A673 (cell line): ENCODE measurements around the gene COL9A1. TPM values are rescaled to one million over a fixed set of nuclear protein-coding genes. Genes with fewer than 3 reads are reported as not detected.
"Not testable (repeated sequence)": the region's sequence is repeated elsewhere in the genome, so short reads cannot be mapped to it uniquely, and the experiment has no call there.

ENCODE experiments used
- BruUV-seq: library from RNA; stranded (reverse); fragments of 400-500 nt; replicated peaks from 2 replicates; lab custom pipeline; 2021; lab: Mats Ljungman, UMichigan
- CTCF ChIA-PET: fragments of 300-600 bp; sonication (Branson Sonifier 250); formaldehyde crosslinking; loops from one replicate; lab custom pipeline; 2022; ENCODE audit warnings: antibody characterized with exemption; lab: Charles Lee
- POLR2A ChIA-PET: fragments of 300-600 bp; sonication (Branson Sonifier 250); formaldehyde crosslinking; loops from one replicate; lab custom pipeline; 2022; ENCODE audit warnings: antibody characterized with exemption; ENCODE audit not compliant: low non-redundant PET; lab: Charles Lee
- DNase-seq: peaks from one replicate; pipeline ENCODE4 v3.0.0-alpha.2; 2015; ENCODE audit warnings: low spot score
- H3K27ac ChIP-seq: fragments of 200-600 bp; sonication (generic); 2 replicates; pipeline ENCODE4 v1.5.1; 2016; ENCODE audit warnings: mixed run types, low read depth, mild to moderate bottlenecking, mixed read lengths, antibody characterized with exemption, low read length; ENCODE audit not compliant: poor library complexity, severe bottlenecking
- H3K27me3 ChIP-seq: fragments of 200-600 bp; sonication (generic); replicated peaks from 2 replicates; pipeline ENCODE4 v1.6.1; 2017; ENCODE audit warnings: mixed run types, low read depth, mild to moderate bottlenecking, mixed read lengths, antibody characterized with exemption, low read length; ENCODE audit not compliant: insufficient read depth, poor library complexity
- H3K36me3 ChIP-seq: fragments of 200-600 bp; sonication (generic); 2 replicates; pipeline ENCODE4 v1.6.1; 2016; ENCODE audit warnings: mixed run types, mild to moderate bottlenecking, mixed read lengths, antibody characterized with exemption, low read length; ENCODE audit not compliant: insufficient read depth, poor library complexity, severe bottlenecking
- H3K4me1 ChIP-seq: fragments of 200-600 bp; sonication (generic); 2 replicates; pipeline ENCODE4 v1.6.1; 2017; ENCODE audit warnings: mixed run types, mild to moderate bottlenecking, mixed read lengths, antibody characterized with exemption, low read length; ENCODE audit not compliant: insufficient read depth, poor library complexity, severe bottlenecking
- H3K4me3 ChIP-seq: fragments of 200-600 bp; sonication (generic); 2 replicates; pipeline ENCODE4 v1.5.1; 2016; ENCODE audit warnings: low read depth, mixed run types, mild to moderate bottlenecking, mixed read lengths, low read length; ENCODE audit not compliant: poor library complexity, severe bottlenecking
- H3K9me3 ChIP-seq: fragments of 200-600 bp; sonication (generic); 2 replicates; pipeline ENCODE4 v1.6.1; 2016; ENCODE audit warnings: mixed run types, low read depth, mild to moderate bottlenecking, mixed read lengths, antibody characterized with exemption, low read length; ENCODE audit not compliant: poor library complexity, severe bottlenecking
- CTCF ChIP-seq: fragments of 300-800, 200-600 bp; sonication (generic); conservative IDR thresholded peaks from 2 replicates; pipeline ENCODE4 v1.5.1; 2017; ENCODE audit warnings: low read depth, mild to moderate bottlenecking, antibody characterized with exemption, low read length, moderate library complexity, mixed read lengths
- EZH2 ChIP-seq: fragments of 200-600 bp; sonication (generic); IDR thresholded peaks from 2 replicates; pipeline ENCODE4 v1.6.1; 2017; ENCODE audit warnings: borderline replicate concordance, low read depth, mild to moderate bottlenecking, mixed read lengths, antibody characterized with exemption, low read length; ENCODE audit not compliant: poor library complexity, severe bottlenecking
- intact Hi-C: fragments of 100-400 bp; cut with micrococcal nuclease; formaldehyde crosslinking; loops from one replicate; pipeline ENCODE4 v1.10.0; 2022; ENCODE audit not compliant: unreplicated experiment
- total RNA-seq: library from RNA; stranded (reverse); gene quantifications from 2 replicates; pipeline ENCODE4 v1.2.3, GENCODE V29; 2021

Gene COL9A1
- total RNA-seq, 1 experiment from 2014 or later = not detected

DNA sequence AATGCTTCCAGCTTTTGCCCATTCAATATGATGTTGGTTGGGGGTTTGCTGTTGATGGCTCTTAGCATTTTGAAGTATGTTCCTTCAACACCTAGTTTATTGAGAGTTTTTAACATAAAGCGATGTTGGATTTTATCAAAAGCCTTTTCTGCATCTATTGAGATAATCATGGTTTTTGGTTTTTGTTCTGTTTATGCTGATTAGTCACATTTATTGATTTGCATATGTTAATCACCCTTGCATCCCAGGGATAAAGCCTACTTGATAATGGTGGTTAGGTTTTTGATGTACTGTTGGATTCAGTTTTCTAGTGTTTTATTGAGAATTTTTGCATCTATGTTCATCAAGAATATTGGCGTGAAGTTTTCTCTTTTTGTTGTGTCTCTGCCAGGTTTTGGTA, 40.4 kb upstream of the COL9A1 start:
- no peak overlapping the region for H3K27ac ChIP-seq
- TF ChIP-seq EZH2 (no peak), CTCF (no peak)
- no peak for DNase-seq
- no TSS peak for BruUV-seq
- ChIA-PET POLR2A (no interaction called here), CTCF (no interaction called here)
- no peak overlapping the region for H3K4me3 ChIP-seq
- H3K27me3 ChIP-seq = no peaks in the 10 kb centered on the region
- no peaks in the 10 kb centered on the region for H3K4me1 ChIP-seq
- intact Hi-C loops = no loop called here
- no peaks in the 10 kb centered on the region for H3K9me3 ChIP-seq
- no peaks in the 10 kb centered on the region for H3K36me3 ChIP-seq

- H3K27me3 ChIP-seq, H3K36me3 ChIP-seq, H3K4me3 ChIP-seq, BruUV-seq, H3K9me3 ChIP-seq, H3K4me1 ChIP-seq, POLR2A ChIA-PET, intact Hi-C loops, CTCF ChIA-PET, H3K27ac ChIP-seq, DNase-seq: not testable (repeated sequence)
Observed at GRCh38 chr6:70339810-70340209, 36.9 kb upstream of the COL9A1 start.

DNA sequence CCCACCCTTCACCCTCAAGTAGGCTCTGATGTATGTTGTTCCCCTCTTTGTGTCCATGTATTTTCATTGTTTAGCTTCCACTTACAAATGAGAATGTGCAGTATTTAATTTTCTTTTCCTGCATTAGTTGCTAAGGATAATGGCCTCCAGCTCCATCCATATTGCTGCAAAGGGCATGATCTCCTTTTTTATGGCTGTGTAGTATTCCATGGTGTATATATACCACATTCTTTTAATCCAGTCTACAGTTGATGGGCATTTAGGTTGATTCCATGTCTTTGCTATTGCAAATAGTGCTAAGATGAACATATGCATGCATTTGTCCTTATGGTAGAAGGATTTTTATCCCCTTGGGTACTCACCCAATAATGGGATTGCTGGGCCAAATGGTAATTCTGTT, 35.9 kb upstream of the COL9A1 start:
- no TSS peak for BruUV-seq
- intact Hi-C loops = no loop called here
- H3K27ac ChIP-seq = no peak overlapping the region

More for the DNA sequence above, 35.9 kb upstream of the COL9A1 start:
- Histone ChIP-seq H3K36me3 (no peaks in the 10 kb centered on the region), H3K9me3 (no peaks in the 10 kb centered on the region), H3K4me1 (no peaks in the 10 kb centered on the region), H3K27me3 (no peaks in the 10 kb centered on the region), H3K4me3 (no peak overlapping the region)
- ChIA-PET POLR2A (no interaction called here), CTCF (no interaction called here)
- DNase-seq = no peak
- TF ChIP-seq CTCF (no peak), EZH2 (no peak)
